H1 (cell line): Measurements from ENCODE around the gene PXMP4. TPM values are rescaled to one million over a fixed set of nuclear protein-coding genes. Genes with fewer than 3 reads are reported as not detected.

ENCODE experiments used
- EGR1 ChIP-seq: IDR thresholded peaks from 2 replicates; pipeline ENCODE4 v1.6.1; 2011; ENCODE audit warnings: low read depth, low read length, borderline replicate concordance
- SRF ChIP-seq: IDR thresholded peaks from 2 replicates; pipeline ENCODE4 v1.6.1; 2011; ENCODE audit warnings: mild to moderate bottlenecking, low read depth, low read length, moderate library complexity
- polyA plus RNA-seq, 7 experiments: library from polyadenylated mRNA; depleted of rRNA in 3 of 7; stranded (reverse) in 5 of 7; unstranded in 2 of 7; fragments of >200 nt in 5 of 7; fragments of 200-250 nt in 2 of 7; gene quantifications; 1 replicate in 5 of 7; 2 replicates in 1 of 7; 4 replicates in 1 of 7; pipeline versions ENCODE4 v1.2.1 to v1.2.3, GENCODE V29; 2011 to 2013; ENCODE audit warnings: missing spikeins in 2 of 7, mixed read lengths in 2 of 7
- total RNA-seq: library from RNA; stranded (reverse); fragmentation: NEBNext Ultra II Directional; extraction: Animal tissue kit (Norgen Biotek cat#: 25700); gene quantifications from 2 replicates; pipeline ENCODE4 v1.2.1, GENCODE V29; 2021

Gene PXMP4
- total and polyA plus RNA-seq, 2 of the 8 experiments (the other 6 are each of a cell fraction or from before 2014, with no cell fraction given) = 3.3 to 3.4 TPM

DNA sequence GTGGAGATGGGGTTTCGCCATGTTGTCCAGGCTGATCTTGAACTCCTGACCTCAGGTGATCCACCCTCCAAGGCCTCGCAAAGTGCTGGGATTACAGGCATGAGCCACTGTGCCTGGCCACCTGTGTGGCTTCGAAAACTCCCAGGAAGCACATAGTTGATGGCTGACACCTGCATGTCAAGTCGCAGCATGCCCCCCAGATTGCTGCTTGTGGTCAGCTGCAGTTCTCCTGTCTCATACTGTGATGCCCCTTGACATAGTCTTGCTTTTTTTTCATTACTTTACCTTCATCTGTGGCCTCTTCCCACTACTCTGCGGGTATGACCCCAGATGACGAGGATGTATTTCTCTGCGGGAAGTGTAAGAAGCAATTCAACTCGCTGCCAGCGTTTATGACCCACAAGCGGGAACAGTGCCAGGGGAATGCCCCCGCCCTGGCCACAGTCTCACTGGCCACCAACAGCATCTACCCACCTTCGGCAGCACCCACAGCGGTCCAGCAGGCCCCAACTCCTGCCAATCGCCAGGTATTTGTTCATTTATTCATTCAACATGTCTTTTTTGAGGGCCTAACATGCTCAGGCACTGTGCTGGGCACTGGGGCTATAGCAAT, 24.8 kb upstream of the PXMP4 start (continued):
- no peak for TF ChIP-seq EGR1
- no peak for TF ChIP-seq SRF
